ENCODE measurements around the gene HSD17B12. TPM values are rescaled to one million over a fixed set of nuclear protein-coding genes. Genes with fewer than 3 reads are reported as not detected.

Gene HSD17B12
- total and polyA plus RNA-seq, 2 experiments from 2014 or later, result 128 to 168 TPM

- no peaks in the 10 kb centered on the region for H3F3A ChIP-seq (replicated peaks; ENCODE audit: low read depth)
- H3K79me2 ChIP-seq (replicated peaks; ENCODE audit: insufficient read depth), result peaks cover 27% of the 10 kb centered on the region
- H3K4me3 ChIP-seq, result no peak overlapping the region
- no peaks in the 10 kb centered on the region for H3K9me2 ChIP-seq (ENCODE audit: insufficient read depth)
- no peak overlapping the region for H3K27ac ChIP-seq (ENCODE audit: low read depth)
- TF ChIP-seq EZH2phosphoT487 (IDR thresholded peaks at IDR 0.05; ENCODE audit: unreplicated experiment) (no peak), EZH2 (IDR thresholded peaks at IDR 0.05; ENCODE audit: low read depth, unreplicated experiment) (no peak), ZNF462 (CRISPR knock-in tag; IDR thresholded peaks at IDR 0.05) (no peak), NANOG (IDR thresholded peaks at IDR 0.05; ENCODE audit: borderline replicate concordance) (no peak), CREB1 (CRISPR knock-in tag; IDR thresholded peaks at IDR 0.05; ENCODE audit: low read depth) (no peak), STAT1 (IDR thresholded peaks at IDR 0.05; ENCODE audit: unreplicated experiment) (no peak), ZNF331 (CRISPR knock-in tag; IDR thresholded peaks at IDR 0.05; ENCODE audit: low read depth) (no peak), CTCF (conservative IDR thresholded peaks at IDR 0.05; ENCODE audit: low read depth in 2 of 2) (no peak), JUNB (IDR thresholded peaks at IDR 0.05; ENCODE audit: unreplicated experiment) (no peak), ZNF114 (CRISPR knock-in tag; IDR thresholded peaks at IDR 0.05) (no peak), REST (IDR thresholded peaks at IDR 0.05; ENCODE audit: unreplicated experiment) (no peak), POLR2AphosphoS5 (IDR thresholded peaks at IDR 0.05; ENCODE audit: low read depth) (no peak)
- no peaks in the 10 kb centered on the region; the same call in 1 of the 3 replicates for H3K36me3 Mint-ChIP-seq (ENCODE audit: low read depth)
- no peaks in the 10 kb centered on the region for H3K9me3 Mint-ChIP-seq
- H3K4me2 ChIP-seq, result no peak overlapping the region
- DNase-seq (ENCODE audit: low spot score), result no peak
- peaks cover 2% of the 10 kb centered on the region for H3K27me3 Mint-ChIP-seq (ENCODE audit: insufficient read depth, low read depth, poor library complexity)
- H3K36me3 ChIP-seq (ENCODE audit: insufficient read depth), result no peaks in the 10 kb centered on the region
- no peak overlapping the region for H3K27ac Mint-ChIP-seq
- no peak overlapping the region for H2AFZ ChIP-seq
- ATAC-seq, result no peak
- no peaks in the 10 kb centered on the region for H3K27me3 ChIP-seq (ENCODE audit: insufficient read depth)
- no peak overlapping the region for H3K4me3 Mint-ChIP-seq
- H3K4me1 Mint-ChIP-seq, result peaks cover 9% of the 10 kb centered on the region; the same call in 1 of the 3 replicates
- H4K20me1 ChIP-seq (replicated peaks; ENCODE audit: insufficient read depth), result no peaks in the 10 kb centered on the region
- peaks cover 3% of the 10 kb centered on the region; the same call in 1 of the 2 replicates for H3K4me1 ChIP-seq (ENCODE audit: insufficient read depth)
Observed at GRCh38 chr11:43646767-43647166, 33.8 kb upstream of the HSD17B12 start.

All from GM23338 (cell line).